B cell (primary cell): ENCODE results near the gene EPG5. TPM values are rescaled to one million over a fixed set of nuclear protein-coding genes. Genes with fewer than 3 reads are reported as not detected.
"Not testable (repeated sequence)": the region's sequence is repeated elsewhere in the genome, so short reads cannot be mapped to it uniquely, and the experiment has no call there.

Experiments used
- ATAC-seq: fragments of 200-7000 bp; cut with Tn5 transposase; one replicate; pipeline ENCODE4 v1.10.0; 2021; ENCODE audit warnings: low read depth, mild to moderate bottlenecking, moderate number of reproducible peaks, moderate library complexity
- CTCF ChIA-PET: fragments of 350-600 bp; sonication (Branson Sonifier 250); formaldehyde crosslinking; loops from one replicate; lab custom pipeline; 2021; ENCODE audit warnings: antibody characterized with exemption, inconsistent platforms; lab: Charles Lee
- POLR2A ChIA-PET: fragments of 350-600 bp; sonication (Branson Sonifier 250); formaldehyde crosslinking; loops from one replicate; lab custom pipeline; 2021; ENCODE audit warnings: antibody characterized with exemption; lab: Charles Lee
- DNase-seq: peaks from one replicate; pipeline ENCODE4 v3.0.0; 2013
- H2AFZ ChIP-seq: 2 replicates; pipeline ENCODE4 v1.6.1; 2012; ENCODE audit warnings: mild to moderate bottlenecking, low read depth, low read length; ENCODE audit not compliant: insufficient read depth, poor library complexity, severe bottlenecking
- H3K27ac ChIP-seq, 2 donors: 1 replicate in 1 of 2; 2 replicates in 1 of 2; pipeline ENCODE4 v1.5.1; 2012 to 2013; ENCODE audit warnings: low read length in 2 of 2, mild to moderate bottlenecking in 2 of 2, moderate library complexity in 1 of 2
- H3K27me3 ChIP-seq, 4 experiments: fragments of 200-600 bp in 1 of 4; sonication (generic) in 1 of 4; replicated peaks in 1 of 4; 1 replicate in 2 of 4; 2 replicates in 2 of 4; pipeline versions ENCODE4 v1.6.1 to v1.7.0; 2013 to 2016; ENCODE audit warnings: low read length in 3 of 4, mild to moderate bottlenecking in 2 of 4, mixed read lengths in 1 of 4, moderate library complexity in 1 of 4; ENCODE audit not compliant: insufficient read depth in 4 of 4, control insufficient read depth in 3 of 4; ENCODE audit errors: control extremely low read depth in 1 of 4
- H3K36me3 ChIP-seq, 2 experiments: replicated peaks in 1 of 2; 1 replicate in 1 of 2; 2 replicates in 1 of 2; pipeline versions ENCODE4 v1.6.1 to v1.7.1; 2013; ENCODE audit warnings: low read length in 1 of 2; ENCODE audit not compliant: insufficient read depth in 2 of 2, control insufficient read depth in 1 of 2; ENCODE audit errors: control extremely low read depth in 1 of 2, extremely low read depth in 1 of 2
- H3K4me1 ChIP-seq, 2 donors: fragments of 200-600 bp in 1 of 2; sonication (generic) in 1 of 2; 1 replicate in 1 of 2; 2 replicates in 1 of 2; pipeline versions ENCODE4 v1.5.1 to v1.6.1; 2013 to 2017; ENCODE audit warnings: low read length in 2 of 2; ENCODE audit not compliant: control insufficient read depth in 2 of 2, insufficient read depth in 2 of 2
- H3K4me2 ChIP-seq: replicated peaks from 2 replicates; pipeline ENCODE3; 2012; ENCODE audit warnings: mild to moderate bottlenecking, low read depth, low read length; ENCODE audit not compliant: poor library complexity, severe bottlenecking
- H3K4me3 ChIP-seq, 5 experiments: fragments of 200-600 bp in 1 of 5; sonication (generic) in 1 of 5; 1 replicate in 3 of 5; 2 replicates in 2 of 5; pipeline versions ENCODE4 v1.5.1 to v1.7.0; 2011 to 2016; ENCODE audit warnings: low read length in 4 of 5, mild to moderate bottlenecking in 4 of 5, low read depth in 2 of 5, control low read depth in 1 of 5, moderate library complexity in 1 of 5; ENCODE audit not compliant: insufficient read depth in 1 of 5; ENCODE audit errors: control extremely low read depth in 1 of 5, extremely low read depth in 1 of 5
- H3K79me2 ChIP-seq: fragments of 200-600 bp; sonication (generic); one replicate; pipeline ENCODE4 v1.6.0; 2016; ENCODE audit warnings: low read length; ENCODE audit not compliant: control insufficient read depth, insufficient read depth
- H3K9ac ChIP-seq: fragments of 200-600 bp; sonication (generic); 2 replicates; pipeline ENCODE4 v1.6.1; 2017; ENCODE audit warnings: mild to moderate bottlenecking, low read length, moderate library complexity
- H3K9me3 ChIP-seq, 3 donors: one replicate each; pipeline versions ENCODE4 v1.6.1 to v1.7.1; 2013; ENCODE audit warnings: low read length in 2 of 3; ENCODE audit not compliant: control insufficient read depth in 2 of 3, insufficient read depth in 1 of 3; ENCODE audit errors: control extremely low read depth in 1 of 3
- H4K20me1 ChIP-seq: 2 replicates; pipeline ENCODE4 v1.6.0; 2012; ENCODE audit warnings: mild to moderate bottlenecking, low read length; ENCODE audit not compliant: insufficient read depth, control insufficient read depth, poor library complexity, severe bottlenecking
- H3K27ac Mint-ChIP-seq: one replicate; pipeline ENCODE4 v1.8.0; 2021; ENCODE audit warnings: mixed read lengths
- H3K27me3 Mint-ChIP-seq: one replicate; pipeline ENCODE4 v1.8.0; 2021; ENCODE audit warnings: mixed read lengths
- H3K4me1 Mint-ChIP-seq: one replicate; pipeline ENCODE4 v1.8.0; 2021; ENCODE audit warnings: mixed read lengths
- H3K4me3 Mint-ChIP-seq: one replicate; pipeline ENCODE4 v1.8.0; 2021; ENCODE audit warnings: mixed read lengths
- H3K9me3 Mint-ChIP-seq: one replicate; pipeline ENCODE4 v1.8.0; 2022; ENCODE audit warnings: mixed read lengths; ENCODE audit not compliant: insufficient read depth
- CTCF ChIP-seq: fragments of 200-600 bp; IDR thresholded peaks from one replicate; pipeline ENCODE4 v1.8.0; 2022; ENCODE audit warnings: antibody characterized with exemption, mild to moderate bottlenecking
- EZH2 ChIP-seq: IDR thresholded peaks from 2 replicates; pipeline ENCODE4 v1.6.1; 2012; ENCODE audit warnings: borderline replicate concordance, low read depth, mild to moderate bottlenecking, moderate library complexity, low read length; ENCODE audit not compliant: insufficient read depth, poor library complexity, severe bottlenecking
- WGBS: methylation state at CpG from one replicate; pipeline ENCODE4 v1.1.5; 2013; ENCODE audit warnings: missing lambda C conversion rate; ENCODE audit not compliant: insufficient coverage; 5-methylcytosine and 5-hydroxymethylcytosine counted together
- intact Hi-C: fragments of 100-400 bp; cut with micrococcal nuclease; formaldehyde crosslinking; loops from one replicate; pipeline ENCODE4 v1.10.0; 2022
- polyA plus RNA-seq: library from polyadenylated mRNA; depleted of rRNA; stranded (reverse); fragments of >200 nt; gene quantifications from 2 replicates; pipeline ENCODE4 v1.2.3, GENCODE V29; 2012
- total RNA-seq, 2 donors: library from RNA; stranded (reverse); fragments of 120-200 nt in 1 of 2; gene quantifications; 1 replicate in 1 of 2; 2 replicates in 1 of 2; pipeline versions ENCODE4 v1.2.3 to v1.2.4, GENCODE V29; 2013 to 2022

Gene EPG5
- total and polyA plus RNA-seq, 2 donors (not counting 1 experiment from before 2014, with no cell fraction given): 10.3 to 50.4 TPM

GRCh38 chr18:45807144-45807543, 160.0 kb downstream of the EPG5 start:
- H2AFZ ChIP-seq, H3K4me3 Mint-ChIP-seq, H3K36me3 ChIP-seq, POLR2A ChIA-PET, H3K79me2 ChIP-seq, H4K20me1 ChIP-seq, ATAC-seq, H3K9me3 ChIP-seq, H3K4me1 ChIP-seq, H3K27ac ChIP-seq, H3K4me2 ChIP-seq, H3K27me3 ChIP-seq, H3K27ac Mint-ChIP-seq, H3K4me3 ChIP-seq, H3K9ac ChIP-seq, H3K9me3 Mint-ChIP-seq, H3K4me1 Mint-ChIP-seq: not testable (repeated sequence)
- DNase-seq: peak; percentile 40
- H3K27me3 Mint-ChIP-seq: peaks cover 38% of the 10 kb centered on the region
- intact Hi-C loops: loop anchor here (1.0 kb wide), 1 partner anchor 142 kb away; no protein-coding TSS in a partner anchor
- peak; percentile 23 for TF ChIP-seq CTCF
- CTCF ChIA-PET: interaction anchor here (1.4 to 2.4 kb wide), 3 partner anchors 73 to 145 kb away, joined by 4 to 11 read pairs (median 7); no protein-coding TSS in a partner anchor
- 30% methylated on average over 2 of the region's 2 CpGs for WGBS

GRCh38 chr18:45806226-45806625, 160.9 kb downstream of the EPG5 start:
- TF ChIP-seq EZH2: no peak
- TF ChIP-seq CTCF: no peak
- Histone ChIP-seq H3K27me3 (peaks cover 0 to 9% (median 3%) of the 10 kb centered on the region in 4 experiments), H3K4me3 (no peak overlapping the region), H3K9me3 (peaks cover 4 to 9% (median 8%) of the 10 kb centered on the region in 3 donors), H3K79me2 (no peaks in the 10 kb centered on the region), H3K27ac (no peak overlapping the region), H3K4me1 (no peaks in the 10 kb centered on the region), H3K4me2 (no peak overlapping the region), H3K9ac (no peak overlapping the region), H3K36me3 (no peaks in the 10 kb centered on the region), H4K20me1 (no peaks in the 10 kb centered on the region), H2AFZ (no peak overlapping the region)
- Mint-ChIP-seq H3K4me3 (no peak overlapping the region), H3K27me3 (peaks cover 41% of the 10 kb centered on the region), H3K4me1 (no peaks in the 10 kb centered on the region), H3K9me3 (peaks cover 7% of the 10 kb centered on the region), H3K27ac (no peak overlapping the region)
- ATAC-seq (no peak), DNase-seq (no peak)
- CTCF ChIA-PET: interaction anchor here (1.8 to 2.4 kb wide), 2 partner anchors 142 to 144 kb away, joined by 7 to 11 read pairs; no protein-coding TSS in a partner anchor
- intact Hi-C loops: no loop called here
- 75% methylated on average over 2 of the region's 2 CpGs for WGBS
- POLR2A ChIA-PET: no interaction called here
